WI38 (cell line): ENCODE results near the gene PTDSS2.

Source experiments
- H3K4me3 ChIP-seq: 2 replicates; pipeline ENCODE4 v1.5.1; 2011; ENCODE audit warnings: low read depth, mild to moderate bottlenecking, control low read depth, low read length
- CTCF ChIP-seq: IDR thresholded peaks from 2 replicates; pipeline ENCODE4 v1.5.1; 2012; ENCODE audit warnings: low read depth, mild to moderate bottlenecking, control low read depth, low read length

PTDSS2 gene

DNA sequence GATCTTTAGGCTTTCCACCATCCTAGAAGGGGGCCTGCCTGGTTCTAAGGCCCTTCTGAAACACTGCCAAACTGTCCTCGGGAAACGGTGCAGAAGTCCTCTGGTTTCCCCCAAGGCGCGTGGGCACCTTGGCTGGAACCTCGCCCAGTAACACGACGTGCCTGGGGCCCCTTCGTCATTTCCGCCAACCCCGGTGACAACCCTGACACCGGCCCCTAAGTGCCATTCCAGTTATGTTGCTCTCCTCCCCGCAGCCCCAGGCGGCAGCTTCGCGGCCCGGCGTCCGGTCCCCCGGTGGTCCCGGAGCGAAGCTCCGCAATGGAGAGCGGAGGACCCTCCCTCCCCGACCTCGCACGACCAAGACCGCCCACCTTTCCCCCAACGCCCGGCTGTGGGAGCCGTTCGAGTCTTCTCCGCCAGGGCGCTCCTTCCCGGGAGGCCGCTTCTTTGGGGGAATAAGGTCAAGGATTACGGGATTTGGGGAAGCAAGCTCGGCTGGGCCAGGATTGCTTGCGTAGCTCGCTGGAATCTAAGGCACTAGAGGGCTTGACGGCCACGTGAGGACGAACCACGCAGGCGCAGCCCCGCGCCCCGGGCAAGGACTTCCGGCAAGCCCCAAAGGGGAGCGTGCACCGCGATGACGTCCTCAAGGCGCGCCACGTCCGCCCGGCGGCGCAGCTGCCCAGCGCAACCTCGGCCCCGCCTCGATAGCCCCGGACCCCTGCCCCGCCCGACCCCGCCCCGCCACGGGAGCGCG is 56.3 kb downstream of the PTDSS2 start:
- peak overlapping the region; percentile 87 for H3K4me3 ChIP-seq
- TF ChIP-seq CTCF = no peak

DNA sequence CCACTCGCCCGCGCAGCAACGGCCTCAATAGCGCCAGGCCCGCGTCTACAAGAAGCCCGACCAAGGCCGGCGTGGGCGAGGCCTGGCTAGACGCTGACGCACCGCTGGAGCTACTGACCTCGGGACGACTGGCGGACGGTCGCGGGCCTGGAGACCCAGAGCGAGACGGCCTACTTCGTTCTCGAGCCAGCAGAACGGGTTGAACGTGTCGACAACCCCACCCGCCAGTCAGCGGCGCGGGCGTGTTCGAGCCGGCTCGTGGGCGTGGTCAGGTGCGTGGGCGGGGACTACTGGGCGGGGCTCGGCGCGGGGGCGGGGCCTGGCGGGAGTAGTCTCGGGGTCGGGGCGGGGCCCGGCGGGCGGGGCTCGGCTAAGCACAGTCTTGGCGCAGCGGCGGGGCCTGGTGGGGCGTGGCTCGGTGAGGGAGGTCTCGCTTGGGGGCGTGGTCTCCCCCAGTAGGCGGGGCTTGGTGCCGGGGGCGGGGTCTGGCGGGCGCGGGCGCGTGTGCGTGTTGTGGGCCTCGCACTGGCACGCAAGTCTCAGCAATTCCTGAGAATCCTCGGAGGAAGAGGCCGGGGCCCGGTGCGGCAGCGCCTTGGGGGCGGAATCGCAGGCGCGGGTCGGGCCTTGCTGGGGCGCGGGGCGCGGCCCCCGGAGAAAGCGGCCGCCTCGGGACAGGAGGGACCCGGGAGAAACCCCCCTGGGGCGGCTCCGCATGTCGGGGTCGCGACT is 57.1 kb downstream of the PTDSS2 start, which contains the start of gene RNH1:
Gene RNH1 (minus strand): TSS at position 248 of the 732 bp plus-strand sequence. CDS start 5,080 bp downstream, outside the sequence.
- TF ChIP-seq CTCF = no peak
- H3K4me3 ChIP-seq = peak within 1 kb of the TSS; percentile 87

- TF ChIP-seq CTCF = no peak
- H3K4me3 ChIP-seq = peak overlapping the region; percentile 70
Observed at GRCh38 chr11:507727-508515, 57.8 kb downstream of the PTDSS2 start.

DNA sequence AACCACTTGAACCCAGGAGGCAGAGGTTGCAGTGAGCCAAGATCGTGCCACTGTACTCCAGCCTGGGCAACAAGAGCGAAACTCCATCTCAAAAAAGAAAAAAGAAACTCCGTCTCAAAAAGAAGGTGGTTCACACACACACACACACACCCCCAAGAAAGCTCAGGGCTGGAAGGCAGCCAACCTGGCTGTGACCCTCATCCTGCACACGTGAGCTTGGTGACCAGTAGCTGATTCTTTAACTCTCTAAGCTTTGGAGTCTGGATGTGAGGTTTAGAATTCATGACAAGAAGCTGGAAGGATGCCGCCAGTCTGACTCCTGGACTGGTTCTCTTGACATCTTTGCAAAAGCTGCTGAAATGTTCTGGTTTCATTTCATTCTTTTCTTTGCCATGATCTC is 58.9 kb downstream of the PTDSS2 start:
- no peak for TF ChIP-seq CTCF
- no peak overlapping the region for H3K4me3 ChIP-seq

GRCh38 chr11:512761-513595 is 62.9 kb downstream of the PTDSS2 start:
- H3K4me3 ChIP-seq = no peak overlapping the region
- no peak for TF ChIP-seq CTCF

DNA sequence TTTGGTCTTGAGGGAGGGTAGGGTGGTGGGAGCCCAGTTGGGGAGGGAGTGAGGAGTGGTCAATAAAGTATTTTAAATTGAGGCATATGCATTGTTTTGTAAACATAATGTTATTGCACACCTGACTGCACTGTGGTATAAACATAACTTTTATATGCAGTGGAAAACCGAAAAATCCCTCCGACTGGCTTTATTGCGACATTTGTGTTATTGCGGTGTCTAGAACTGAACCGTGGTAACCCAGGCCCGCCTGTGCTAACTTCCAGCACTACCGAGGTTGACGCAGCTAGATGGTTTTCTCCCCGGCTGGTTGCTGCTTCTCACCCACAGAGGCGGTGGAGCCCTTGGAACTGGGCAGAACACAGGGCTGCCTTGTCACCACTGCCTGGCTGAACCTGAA is 64.5 kb downstream of the PTDSS2 start:
- TF ChIP-seq CTCF = no peak
- H3K4me3 ChIP-seq = no peak overlapping the region
